Measurements from ENCODE around the gene FAM241A. TPM values are rescaled to one million over a fixed set of nuclear protein-coding genes. Genes with fewer than 3 reads are reported as not detected.

The FAM241A gene
- total and polyA plus RNA-seq, 9 of the 15 experiments (the other 6 are each of a cell fraction or from before 2014, with no cell fraction given) = 2.3 to 8.5 (median 5.3) TPM

GRCh38 chr4:112113864-112114263, 31.4 kb upstream of the FAM241A start:
- H4K20me1 ChIP-seq (replicated peaks; ENCODE audit: control insufficient read depth, insufficient read depth, low read length) = no peaks in the 10 kb centered on the region
- peak; percentile 20; the same call in 2 of the 3 replicates for ATAC-seq
- no peaks in the 10 kb centered on the region for H3K79me2 ChIP-seq (ENCODE audit: control insufficient read depth, insufficient read depth, low read length)
- intact Hi-C loops (cut with micrococcal nuclease) = no loop called here
- H3K9ac ChIP-seq (ENCODE audit: insufficient read depth in 1 of 2, low read depth in 2 of 2, low read length in 2 of 2) = no peak overlapping the region
- FAIRE-seq = no peak
- no peak overlapping the region for H3K4me3 ChIP-seq
- in situ Hi-C loops (cut with MboI) = no loop called here
- peaks cover 0 to 11% of the 10 kb centered on the region in 2 experiments; a peak in 3 of 5 replicates for H3K4me1 ChIP-seq (replicated peaks in 1 of 2; ENCODE audit: control insufficient read depth in 2 of 2, insufficient read depth in 2 of 2, low read length in 2 of 2)
- no peaks in the 10 kb centered on the region for H3K36me3 ChIP-seq (ENCODE audit: control insufficient read depth, insufficient read depth, low read length)
- no peaks in the 10 kb centered on the region for H3K9me3 ChIP-seq (replicated peaks; ENCODE audit: control insufficient read depth, insufficient read depth, low read depth, low read length)
- H3K27me3 ChIP-seq (ENCODE audit: control insufficient read depth in 2 of 2, insufficient read depth in 2 of 2, low read length in 2 of 2) = no peaks in the 10 kb centered on the region
- H3K9me1 ChIP-seq (ENCODE audit: control insufficient read depth, insufficient read depth, low read length) = no peaks in the 10 kb centered on the region
- no peak overlapping the region for H3K4me2 ChIP-seq (ENCODE audit: insufficient read depth, low read length)
- no peak for DNase-seq (ENCODE audit: extremely low read depth in 1 of 4, low spot score in 3 of 4)
- no peak overlapping the region for H2AFZ ChIP-seq (ENCODE audit: low read depth, low read length)
- ChIA-PET CTCF (ENCODE audit: low intra/inter-chr PET ratio) (no interaction called here), POLR2A (interaction anchor here (0.6 kb wide), 1 partner anchor 172 kb away, joined by 3 read pairs; the partner anchor contains the start of gene TIFA)
- no peak overlapping the region for H3K27ac ChIP-seq (ENCODE audit: extremely low read depth, low read depth, low read length)
- BruUV-seq (replicated peaks) = no TSS peak
- TF ChIP-seq MGA (IDR thresholded peaks at IDR 0.05) (no peak), ZNF282 (CRISPR knock-in tag; IDR thresholded peaks at IDR 0.05) (no peak), ZNF224 (CRISPR knock-in tag; IDR thresholded peaks at IDR 0.05) (no peak), MLX (CRISPR knock-in tag; conservative IDR thresholded peaks at IDR 0.05) (no peak), ZFP30 (CRISPR knock-in tag; IDR thresholded peaks at IDR 0.05; ENCODE audit: borderline replicate concordance) (no peak), ZNF124 (CRISPR knock-in tag; IDR thresholded peaks at IDR 0.05) (no peak), ZNF717 (CRISPR knock-in tag; IDR thresholded peaks at IDR 0.05) (no peak), ZNF780A (CRISPR knock-in tag; IDR thresholded peaks at IDR 0.05) (no peak), GTF2A2 (tag; IDR thresholded peaks at IDR 0.05) (no peak), ERF (CRISPR knock-in tag; IDR thresholded peaks at IDR 0.05) (no peak), TAF1 (IDR thresholded peaks at IDR 0.05; ENCODE audit: control insufficient read depth, extremely low read depth, insufficient read depth, low read length, severe bottlenecking) (no peak), KLF13 (tag; IDR thresholded peaks at IDR 0.05; ENCODE audit: borderline replicate concordance, low read depth) (no peak)

All from K562 (cell line).